ENCODE measurements around the gene PLD5. TPM values are rescaled to one million over a fixed set of nuclear protein-coding genes. Genes with fewer than 3 reads are reported as not detected.

The PLD5 gene
- polyA plus RNA-seq, 3 donors: not detected

- Histone ChIP-seq H2AFZ (ENCODE audit: insufficient read depth, low read depth, low read length, poor library complexity, severe bottlenecking) (no peak overlapping the region), H3K36me3 (replicated peaks in 1 of 2; ENCODE audit: control insufficient read depth in 1 of 2, insufficient read depth in 2 of 2, low read length in 2 of 2) (no peaks in the 10 kb centered on the region), H3K9me3 (replicated peaks in 1 of 2; ENCODE audit: control insufficient read depth in 1 of 2, insufficient read depth in 1 of 2, low read length in 2 of 2) (no peaks in the 10 kb centered on the region), H3K27ac (ENCODE audit: low read depth in 1 of 2, low read length in 2 of 2) (no peak overlapping the region), H3K4me1 (ENCODE audit: control insufficient read depth in 1 of 2, insufficient read depth in 2 of 2, low read length in 2 of 2) (no peaks in the 10 kb centered on the region), H3K9ac (ENCODE audit: insufficient read depth, low read length, poor library complexity, severe bottlenecking) (no peak overlapping the region), H3K27me3 (ENCODE audit: control insufficient read depth in 2 of 2, insufficient read depth in 2 of 2, low read length in 2 of 2) (no peaks in the 10 kb centered on the region), H3K4me2 (replicated peaks; ENCODE audit: extremely low read depth, low read length, poor library complexity, severe bottlenecking) (no peak overlapping the region), H4K20me1 (ENCODE audit: insufficient read depth, low read length) (no peaks in the 10 kb centered on the region), H3K4me3 (replicated peaks in 1 of 3; ENCODE audit: low read depth in 2 of 3, low read length in 3 of 3) (no peak overlapping the region), H3K79me2 (ENCODE audit: insufficient read depth, low read length) (no peaks in the 10 kb centered on the region)
- TF ChIP-seq CTCF (IDR thresholded peaks at IDR 0.05): no peak
- DNase-seq: no peak
- no peaks in the 10 kb centered on the region for H3K4me1 Mint-ChIP-seq
- WGBS (ENCODE audit: insufficient coverage): 88% methylated on average over 5 of the region's 5 CpGs
- intact Hi-C loops (cut with micrococcal nuclease): no loop called here
- peaks cover 0 to 10% (median 4%) of the 10 kb centered on the region in 7 donors for H3K9me3 Mint-ChIP-seq
- no peaks in the 10 kb centered on the region for H3K36me3 Mint-ChIP-seq
- H3K27me3 Mint-ChIP-seq (ENCODE audit: low read depth in 3 of 3): peaks cover 1 to 4% (median 3%) of the 10 kb centered on the region in 3 donors
- no peak overlapping the region for H3K4me3 Mint-ChIP-seq
- no peak overlapping the region for H3K27ac Mint-ChIP-seq
Measured at GRCh38 chr1:242196914-242197313, 327.6 kb downstream of the PLD5 start.

- H3K79me2 ChIP-seq (ENCODE audit: insufficient read depth, low read length): no peaks in the 10 kb centered on the region
- no peak for DNase-seq
- H3K9me3 ChIP-seq (replicated peaks in 1 of 2; ENCODE audit: control insufficient read depth in 1 of 2, insufficient read depth in 1 of 2, low read length in 2 of 2): no peaks in the 10 kb centered on the region
- no CpG with 5 or more reads among the region's 7 CpGs for WGBS (ENCODE audit: insufficient coverage)
- Mint-ChIP-seq H3K4me1 (no peaks in the 10 kb centered on the region), H3K9me3 (peaks cover 0 to 14% (median 4%) of the 10 kb centered on the region in 7 donors), H3K27ac (no peak overlapping the region), H3K4me3 (no peak overlapping the region), H3K27me3 (ENCODE audit: low read depth in 3 of 3) (peaks cover 1 to 4% (median 3%) of the 10 kb centered on the region in 3 donors), H3K36me3 (no peaks in the 10 kb centered on the region)
- H4K20me1 ChIP-seq (ENCODE audit: insufficient read depth, low read length): no peaks in the 10 kb centered on the region
- no peak overlapping the region for H3K9ac ChIP-seq (ENCODE audit: insufficient read depth, low read length, poor library complexity, severe bottlenecking)
- H3K36me3 ChIP-seq (replicated peaks in 1 of 2; ENCODE audit: control insufficient read depth in 1 of 2, insufficient read depth in 2 of 2, low read length in 2 of 2): no peaks in the 10 kb centered on the region
- intact Hi-C loops (cut with micrococcal nuclease): no loop called here
- H3K27me3 ChIP-seq (ENCODE audit: control insufficient read depth in 2 of 2, insufficient read depth in 2 of 2, low read length in 2 of 2): no peaks in the 10 kb centered on the region
- H3K4me1 ChIP-seq (ENCODE audit: control insufficient read depth in 1 of 2, insufficient read depth in 2 of 2, low read length in 2 of 2): no peaks in the 10 kb centered on the region
- no peak for TF ChIP-seq CTCF (IDR thresholded peaks at IDR 0.05)
- H2AFZ ChIP-seq (ENCODE audit: insufficient read depth, low read depth, low read length, poor library complexity, severe bottlenecking): no peak overlapping the region
- no peak overlapping the region for H3K4me3 ChIP-seq (replicated peaks in 1 of 3; ENCODE audit: low read depth in 2 of 3, low read length in 3 of 3)
- H3K27ac ChIP-seq (ENCODE audit: low read depth in 1 of 2, low read length in 2 of 2): no peak overlapping the region
- no peak overlapping the region for H3K4me2 ChIP-seq (replicated peaks; ENCODE audit: extremely low read depth, low read length, poor library complexity, severe bottlenecking)
Measured at GRCh38 chr1:242196101-242196500, 328.4 kb downstream of the PLD5 start.
